GM21526 (cell line): Measurements from ENCODE around the gene PACS1.
"Not testable (repeated sequence)": the region's sequence is repeated elsewhere in the genome, so short reads cannot be mapped to it uniquely, and the experiment has no call there.

ENCODE experiments used
- ATAC-seq: cut with Tn5 transposase; IDR thresholded peaks from one replicate; pipeline ENCODE4 v1.9.1; 2021; ENCODE audit warnings: moderate library complexity; ENCODE audit not compliant: unreplicated experiment, low FRiP score

PACS1 gene

GRCh38 chr11:66069715-66070603, at the start of gene PACS1:
TSS of gene PACS1 (plus strand) at chr11:66070272. CDS start at chr11:66070487, 215 bp downstream.
- no peak for ATAC-seq

DNA sequence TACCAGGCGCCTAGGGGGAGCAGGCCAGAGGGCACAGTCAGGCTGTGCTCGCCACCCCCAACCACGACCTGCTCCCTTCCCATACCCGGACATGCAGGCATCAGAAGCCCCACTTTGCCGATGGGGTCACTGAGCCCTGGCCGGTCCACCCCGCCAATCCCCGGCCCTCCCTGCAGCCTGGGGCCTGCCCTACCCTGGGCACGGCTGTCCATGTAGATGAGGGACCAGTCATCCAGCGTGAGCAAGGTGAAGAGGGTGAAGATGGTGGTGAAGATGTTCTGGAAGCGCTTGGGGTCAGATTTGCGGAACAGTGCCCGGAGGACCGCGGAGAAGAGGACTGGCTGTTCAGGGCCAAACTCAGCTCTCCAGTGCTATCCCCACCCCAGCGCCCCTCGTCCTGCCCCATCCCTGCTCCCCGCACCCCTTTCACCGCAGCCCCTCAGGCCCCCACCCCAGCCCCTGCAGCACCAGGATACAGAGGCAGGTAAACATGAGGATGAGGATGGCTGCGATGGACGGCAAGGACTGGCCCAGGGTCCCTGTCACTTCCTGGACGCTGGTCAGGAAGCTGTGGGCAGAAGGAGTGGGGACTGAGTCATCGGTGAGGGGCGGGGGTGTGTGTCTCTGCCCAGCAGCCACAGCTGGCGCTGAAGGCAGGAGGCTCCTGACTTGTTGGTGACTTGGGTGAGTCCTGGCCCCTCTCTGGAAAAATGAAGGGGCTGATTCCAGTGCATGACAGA, 49.3 kb upstream of the PACS1 start:
- ATAC-seq, result no peak

DNA sequence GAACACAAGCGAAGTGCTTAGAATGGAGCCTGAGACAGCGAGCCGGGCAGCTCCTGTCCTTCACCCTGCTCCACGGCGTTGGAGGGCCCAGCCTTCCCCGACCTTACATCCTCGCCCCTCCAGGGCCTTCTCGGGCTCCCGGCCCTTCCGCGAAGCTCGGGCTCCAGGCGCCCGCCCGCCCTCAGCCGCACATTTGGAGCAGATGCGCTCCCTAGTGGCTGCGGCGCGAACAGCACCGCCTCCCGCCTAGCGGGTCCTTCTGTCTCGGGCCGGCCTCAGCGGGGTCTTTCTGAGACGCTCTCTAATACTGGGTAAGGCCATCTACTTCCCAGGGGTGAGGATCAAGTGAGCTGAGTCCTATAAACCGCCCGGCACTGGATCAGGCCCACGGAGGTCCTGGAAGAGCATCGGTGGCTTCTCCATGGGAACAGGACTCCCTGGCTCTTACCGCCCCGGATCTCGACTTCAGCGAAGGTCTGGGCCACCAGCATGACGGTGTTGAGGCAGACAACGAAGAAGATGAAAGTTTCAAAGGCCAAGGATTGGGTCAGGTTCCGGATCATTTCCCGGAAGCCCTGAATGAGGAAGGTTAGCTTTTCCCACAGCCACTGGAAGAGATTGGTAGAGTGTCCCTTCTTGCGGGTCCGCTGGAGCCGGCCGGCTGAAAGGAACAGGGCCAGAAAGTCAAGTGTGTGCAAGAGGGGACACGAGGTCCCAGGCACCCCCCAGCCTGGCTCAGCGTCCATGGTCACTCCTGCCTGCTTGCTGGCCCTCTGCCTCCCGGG, 47.5 kb upstream of the PACS1 start:
- ATAC-seq, result no peak

DNA sequence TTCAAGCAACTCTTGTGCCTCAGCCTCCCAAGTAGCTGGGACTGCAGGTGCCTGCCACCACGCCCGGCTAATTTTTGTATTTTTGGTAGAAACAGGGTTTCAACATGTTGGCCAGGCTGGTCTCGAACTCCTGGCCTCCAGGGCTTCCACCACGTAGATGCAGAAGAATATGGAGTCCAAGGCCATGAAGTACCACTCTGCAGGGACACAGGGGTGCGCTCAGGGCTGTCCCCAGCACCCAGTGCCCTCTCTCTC, 47.0 kb upstream of the PACS1 start:
- ATAC-seq, result not testable (repeated sequence)

DNA sequence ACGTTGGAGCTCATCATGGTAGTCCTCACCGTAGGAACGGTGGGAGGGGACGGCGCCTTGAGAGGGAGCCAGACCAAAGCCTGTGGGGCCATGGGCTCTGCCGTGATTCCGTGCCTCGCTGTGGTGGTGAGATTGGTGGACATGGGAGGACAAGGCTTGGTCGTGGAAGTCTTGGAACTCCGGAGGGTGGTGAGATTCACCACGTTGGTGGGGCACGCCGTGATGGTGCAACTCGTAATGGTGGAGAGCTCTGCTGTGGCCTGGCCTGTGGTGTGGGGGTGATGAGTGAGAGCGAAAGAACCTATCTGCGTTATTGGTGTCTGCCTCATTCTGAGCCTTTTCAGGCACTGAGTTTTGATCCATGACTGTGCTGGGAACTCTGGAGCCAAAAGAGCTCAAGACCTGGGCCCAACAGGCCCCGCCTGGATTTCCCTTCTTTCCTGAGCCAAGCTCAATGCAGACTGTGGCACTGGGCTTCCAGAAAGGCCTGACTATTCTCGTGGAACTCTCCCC, 44.0 kb upstream of the PACS1 start, which contains the start of gene CATSPER1:
Gene CATSPER1, minus strand, starts transcription at position 463 of the 513 bp plus-strand sequence. Its CDS starts 100 bp downstream, at position 363.
- ATAC-seq, result no peak

GRCh38 chr11:66032957-66033735, 36.9 kb upstream of the PACS1 start:
- no peak for ATAC-seq

GRCh38 chr11:66035653-66036333, 34.3 kb upstream of the PACS1 start:
- no peak for ATAC-seq

DNA sequence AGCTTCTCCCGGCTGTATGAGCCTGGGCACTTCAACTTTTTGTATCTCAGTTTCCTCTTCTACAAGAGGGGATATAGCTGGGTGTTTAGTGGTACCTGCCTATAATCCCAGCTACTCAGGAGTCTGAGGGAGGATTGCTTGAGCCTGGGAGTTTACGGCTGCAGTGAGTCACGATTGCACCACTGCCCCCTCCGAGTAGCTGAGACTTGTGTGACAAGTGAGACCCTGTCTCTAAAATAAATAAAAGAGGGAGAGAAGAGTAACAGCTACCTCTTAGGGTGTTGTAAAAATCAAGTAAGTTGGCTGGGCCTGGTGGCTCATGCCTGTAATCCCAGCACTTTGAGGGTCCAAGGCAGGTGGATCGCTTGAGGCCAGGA, 33.8 kb upstream of the PACS1 start:
- no peak for ATAC-seq

DNA sequence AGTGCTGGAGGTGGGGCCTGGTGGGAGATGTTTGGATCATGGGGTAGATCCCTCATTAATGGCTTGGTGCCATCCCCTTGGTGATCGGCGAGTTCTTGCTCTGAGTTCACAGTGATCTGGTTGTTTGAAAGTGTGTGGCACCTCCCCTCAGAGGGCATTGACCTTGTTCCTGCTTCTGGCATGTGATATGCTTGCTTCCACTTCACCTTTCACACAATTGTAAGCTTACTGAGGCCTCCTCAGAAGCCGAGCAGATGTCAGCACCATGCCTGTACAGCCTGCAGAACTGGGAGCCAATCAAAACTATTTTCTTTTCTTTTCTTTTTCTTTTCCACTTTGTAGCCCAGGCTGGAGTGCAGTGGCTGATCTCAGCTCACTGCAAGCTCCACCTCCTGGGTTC, 32.7 kb upstream of the PACS1 start:
- ATAC-seq, result no peak

DNA sequence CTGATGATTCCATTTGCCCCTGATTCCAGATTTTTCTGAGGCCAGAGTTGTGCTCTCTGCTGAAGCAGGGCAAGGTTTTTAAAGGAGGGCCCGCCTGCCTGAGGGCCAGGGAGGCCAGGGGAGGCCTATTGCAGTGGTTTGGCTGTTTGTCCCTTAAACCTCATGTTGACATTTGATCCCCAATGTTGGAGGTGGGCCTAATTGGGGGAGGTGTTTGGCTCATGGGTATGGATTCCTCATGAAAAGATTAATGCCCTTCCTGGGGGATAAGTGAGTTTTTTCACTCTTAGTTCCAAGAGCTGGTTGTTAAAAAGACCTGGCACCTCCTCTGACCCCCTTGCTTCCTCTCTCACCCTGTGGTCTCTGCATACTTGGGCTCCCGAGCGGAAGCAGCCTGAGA, 30.3 kb upstream of the PACS1 start:
- ATAC-seq, result no peak

DNA sequence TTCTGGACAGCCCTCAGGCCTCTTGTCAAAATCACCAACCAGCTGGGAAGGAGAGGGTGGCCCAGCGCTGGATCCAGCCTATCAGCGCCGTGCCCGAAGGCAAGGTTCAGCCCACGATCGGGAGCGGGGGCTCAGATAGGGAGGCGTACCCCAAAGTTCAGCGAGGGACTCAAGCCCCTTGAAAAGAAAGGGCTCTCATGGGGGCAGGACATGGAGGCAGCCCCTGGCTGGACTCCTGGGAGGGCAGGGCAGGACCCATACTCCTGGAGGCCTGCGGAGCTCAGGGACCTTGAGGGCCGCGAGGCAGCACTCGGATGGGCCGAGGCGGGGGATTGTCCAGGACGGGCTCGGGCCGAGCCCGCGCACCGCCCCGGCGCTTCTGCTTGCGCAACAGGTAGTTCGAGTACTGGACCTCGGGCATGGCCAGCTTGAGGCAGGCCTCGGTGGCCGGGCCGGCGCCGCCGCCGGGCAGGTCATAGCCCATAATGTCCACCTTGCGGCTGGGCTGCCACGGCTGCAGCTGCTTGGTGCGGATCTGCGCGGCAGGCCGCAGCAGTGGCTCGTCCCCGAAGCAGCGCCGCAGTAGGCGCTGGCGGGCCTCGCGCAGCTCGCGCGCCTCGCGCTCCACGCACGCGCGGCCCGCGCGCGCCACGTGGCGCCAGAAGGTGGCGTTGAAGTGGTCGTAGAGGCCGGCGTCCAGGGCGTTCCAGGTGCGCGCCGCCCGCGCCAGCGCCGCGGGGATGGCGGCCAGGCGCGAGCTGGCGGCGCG, 27.7 kb upstream of the PACS1 start:
- no peak for ATAC-seq

GRCh38 chr11:66042996-66043906, 26.8 kb upstream of the PACS1 start:
- ATAC-seq, result no peak

GRCh38 chr11:66044757-66045156, 25.3 kb upstream of the PACS1 start:
- no peak for ATAC-seq

- ATAC-seq, result no peak
Observed at GRCh38 chr11:66045177-66045639, 24.9 kb upstream of the PACS1 start.

- ATAC-seq, result no peak
Observed at GRCh38 chr11:66046901-66047300, 23.2 kb upstream of the PACS1 start.

GRCh38 chr11:66047541-66048365, 22.3 kb upstream of the PACS1 start:
- ATAC-seq, result no peak
